GM12878 (cell line): ENCODE measurements around the gene TTLL11. TPM values are rescaled to one million over a fixed set of nuclear protein-coding genes. Genes with fewer than 3 reads are reported as not detected.

Experiments
- ATAC-seq: fragments of 200-7000 bp; cut with Tn5 transposase; 3 replicates; pipeline ENCODE4 v1.9.1; 2020; ENCODE audit warnings: mild to moderate bottlenecking, moderate library complexity
- BruUV-seq: library from RNA; stranded (reverse); fragments of 400-500 nt; replicated peaks from 2 replicates; lab custom pipeline; 2021; lab: Mats Ljungman, UMichigan
- CTCF ChIA-PET: fragments of 300-600 bp; sonication (Branson Sonifier 250); formaldehyde crosslinking; extraction: SDS; loops from one replicate; lab custom pipeline; 2021; ENCODE audit warnings: inconsistent platforms; lab: Yijun Ruan, JAX
- POLR2A ChIA-PET: fragments of 350-600 bp; formaldehyde crosslinking; extraction: SDS; loops from one replicate; lab custom pipeline; 2021; ENCODE audit warnings: inconsistent platforms; lab: Charles Lee
- RAD21 ChIA-PET: fragments of 300-600 bp; sonication (Branson Sonifier 250); formaldehyde crosslinking; loops from one replicate; lab custom pipeline; 2023; ENCODE audit warnings: antibody characterized with exemption; ENCODE audit not compliant: unreplicated experiment; lab: Charles Lee
- SMC1A ChIA-PET: fragments of 300-600 bp; sonication (Branson Sonifier 250); formaldehyde crosslinking; loops from one replicate; lab custom pipeline; 2023; ENCODE audit not compliant: unreplicated experiment, uncharacterized antibody; lab: Charles Lee
- DNase-seq: peaks from one replicate; pipeline ENCODE4 v3.0.0-alpha.2; 2011; ENCODE audit warnings: low read depth, low spot score
- FAIRE-seq: peaks from 3 replicates; lab custom pipeline; 2011; peaks lifted over from hg19 to GRCh38; lab: Jason Lieb, UNC
- H2AFZ ChIP-seq: 2 replicates; pipeline ENCODE4 v1.6.0; 2011; ENCODE audit warnings: low read depth, low read length, control low read depth; ENCODE audit not compliant: control insufficient read depth
- H3K27ac ChIP-seq: 2 replicates; pipeline ENCODE4 v1.5.1; 2011; ENCODE audit warnings: control low read depth; ENCODE audit not compliant: control insufficient read depth, insufficient read depth
- H3K27me3 ChIP-seq, 2 experiments: replicated peaks in 1 of 2; 2 replicates each; pipeline versions ENCODE4 v1.6.0 to v1.6.1; 2011; ENCODE audit warnings: low read length in 1 of 2; ENCODE audit not compliant: control insufficient read depth in 2 of 2, insufficient read depth in 2 of 2
- H3K36me3 ChIP-seq, 2 experiments: 2 replicates each; pipeline ENCODE4 v1.5.1; 2011; ENCODE audit warnings: low read length in 1 of 2; ENCODE audit not compliant: control insufficient read depth in 2 of 2, insufficient read depth in 2 of 2
- H3K4me1 ChIP-seq: 2 replicates; pipeline ENCODE4 v1.6.1; 2011; ENCODE audit warnings: mild to moderate bottlenecking, low read length, moderate library complexity, mixed read lengths; ENCODE audit not compliant: control insufficient read depth, insufficient read depth
- H3K4me2 ChIP-seq: 2 replicates; pipeline ENCODE4 v1.6.0; 2011; ENCODE audit warnings: control low read depth; ENCODE audit not compliant: control insufficient read depth, insufficient read depth
- H3K4me3 ChIP-seq: fragments of 200-600 bp; sonication (generic); 2 replicates; pipeline ENCODE4 v1.5.1; 2016
- H3K79me2 ChIP-seq: 2 replicates; pipeline ENCODE4 v1.6.0; 2011; ENCODE audit warnings: low read length; ENCODE audit not compliant: control insufficient read depth, insufficient read depth
- H3K9ac ChIP-seq: 2 replicates; pipeline ENCODE4 v1.8.0; 2011; ENCODE audit warnings: low read length, control low read depth, mixed read lengths; ENCODE audit not compliant: control insufficient read depth, insufficient read depth
- H3K9me3 ChIP-seq: replicated peaks from 3 replicates; pipeline ENCODE4 v1.5.1; 2011; ENCODE audit warnings: mild to moderate bottlenecking, low read length; ENCODE audit not compliant: control insufficient read depth, insufficient read depth
- H4K20me1 ChIP-seq: 2 replicates; pipeline ENCODE4 v1.6.0; 2011; ENCODE audit not compliant: control insufficient read depth, insufficient read depth
- BCLAF1 ChIP-seq: fragments of 450-650 bp; IDR thresholded peaks from 2 replicates; pipeline ENCODE4 v1.6.1; 2017; ENCODE audit warnings: antibody characterized with exemption, mild to moderate bottlenecking, moderate library complexity
- CTCF ChIP-seq, 3 experiments: IDR thresholded peaks in 2 of 3; conservative IDR thresholded peaks in 1 of 3; 2 replicates each; pipeline ENCODE4 v1.5.1; 2011; ENCODE audit warnings: low read depth in 3 of 3, low read length in 3 of 3, mild to moderate bottlenecking in 3 of 3, control low read depth in 2 of 3, moderate library complexity in 2 of 3, inconsistent platforms in 1 of 3, mixed read lengths in 1 of 3; ENCODE audit not compliant: control insufficient read depth in 2 of 3, insufficient read depth in 1 of 3; ENCODE audit errors: extremely low read depth in 1 of 3
- E2F4 ChIP-seq: IDR thresholded peaks from 2 replicates; pipeline ENCODE4 v1.6.1; 2012; ENCODE audit warnings: low read depth, low read length, improper control_type of control experiment
- WGBS: methylation state at CpG from one replicate; pipeline ENCODE4 v1.1.6; 2016; ENCODE audit warnings: low lambda C conversion rate; ENCODE audit not compliant: insufficient replicate concordance, insufficient coverage; ENCODE audit errors: missing lambda C conversion rate; 5-methylcytosine and 5-hydroxymethylcytosine counted together
- in situ Hi-C: fragments of 300-500 bp; cut with MboI; formaldehyde crosslinking; loops from 9 replicates; pipeline ENCODE4 v1.14.3; 2018; ENCODE audit warnings: mixed read lengths
- intact Hi-C: fragments of 100-400 bp; cut with micrococcal nuclease; formaldehyde crosslinking; loops from one replicate; pipeline ENCODE4 v1.14.2; 2022; ENCODE audit not compliant: unreplicated experiment
- polyA plus RNA-seq, 11 experiments: library from polyadenylated mRNA; depleted of rRNA in 4 of 11; unstranded in 6 of 11; stranded (reverse) in 5 of 11; fragments of >200 nt; fragmentation: Nextera tagmentation in 4 of 11; fragmentation: Illumina TruSeq in 1 of 11; extraction: Ambion mirVana in 4 of 11; extraction: Trizol in 1 of 11; gene quantifications; 1 replicate in 1 of 11; 2 replicates in 10 of 11; pipeline versions ENCODE4 v1.2.1 to v1.2.3, GENCODE V29; 2011 to 2016; ENCODE audit warnings: inconsistent platforms in 2 of 11, missing spikeins in 2 of 11, low read depth in 1 of 11
- total RNA-seq, 4 experiments: library from RNA; depleted of rRNA in 3 of 4; stranded (reverse); fragments of >200 nt in 3 of 4; fragmentation: Illumina TruSeq in 1 of 4; extraction: Trizol in 1 of 4; gene quantifications; 2 replicates each; pipeline versions ENCODE4 v1.2.1 to v1.2.3, GENCODE V29; 2013 to 2021

Gene TTLL11
- total and polyA plus RNA-seq, 10 of the 15 experiments (the other 5 are each of a cell fraction or from before 2014, with no cell fraction given) = 1.2 to 3.7 (median 2.9) TPM

DNA sequence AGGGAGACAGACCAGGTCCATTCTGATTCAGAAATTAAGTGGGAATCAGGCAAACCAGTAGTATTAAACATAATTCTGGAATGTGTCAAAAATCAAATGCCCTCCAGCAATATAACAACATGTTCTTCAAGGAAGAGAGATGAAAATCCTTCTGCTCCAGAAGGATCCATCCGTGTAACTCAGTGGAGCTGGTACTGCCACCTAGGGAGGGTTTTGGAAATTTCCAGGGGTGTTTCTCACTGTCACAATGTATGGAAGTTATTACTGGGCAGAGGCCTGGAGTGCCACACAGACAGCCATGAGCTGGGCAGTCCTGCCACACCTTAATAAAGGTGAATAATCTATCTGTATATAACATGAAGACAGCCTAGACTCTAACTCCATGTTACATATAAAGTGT lies 87.5 kb downstream of the TTLL11 start:
- no TSS peak for BruUV-seq
- POLR2A ChIA-PET = no interaction called here
- ATAC-seq (no peak), DNase-seq (no peak), FAIRE-seq (no peak)
- H3K9me3 ChIP-seq = no peaks in the 10 kb centered on the region
- H3K4me2 ChIP-seq = no peak overlapping the region
- in situ Hi-C loops = no loop called here
- H3K36me3 ChIP-seq = no peaks in the 10 kb centered on the region
- H3K27me3 ChIP-seq = no peaks in the 10 kb centered on the region
- SMC1A ChIA-PET = no interaction called here
- H3K79me2 ChIP-seq = no peaks in the 10 kb centered on the region
- H3K4me3 ChIP-seq = no peak overlapping the region
- H4K20me1 ChIP-seq = no peaks in the 10 kb centered on the region
- no peak overlapping the region for H2AFZ ChIP-seq
- CTCF ChIA-PET = no interaction called here
- no peak overlapping the region for H3K27ac ChIP-seq
- RAD21 ChIA-PET = no interaction called here
- 95% methylated on average over 1 of the region's 1 CpG for WGBS
- intact Hi-C loops = no loop called here
- H3K9ac ChIP-seq = no peak overlapping the region
- H3K4me1 ChIP-seq = no peaks in the 10 kb centered on the region
- TF ChIP-seq E2F4 (no peak), BCLAF1 (no peak), CTCF (IDR thresholded peaks at IDR 0.05 in 2 of 3, conservative IDR thresholded peaks at IDR 0.05 in 1 of 3; ENCODE audit: control insufficient read depth in 2 of 3, extremely low read depth in 1 of 3, insufficient read depth in 1 of 3, low read depth in 3 of 3, low read length in 3 of 3) (0 out of 6 replicates have a peak, but pooled peaks of 1 of the 3 experiments have one; percentile 4)
